SH-SY5Y (cell line): ENCODE results near the gene ARHGEF9.

Experiments used
- GATA2 ChIP-seq: IDR thresholded peaks from 2 replicates; pipeline ENCODE4 v1.6.1; 2011; ENCODE audit warnings: mild to moderate bottlenecking, low read depth, low read length
- GATA3 ChIP-seq: IDR thresholded peaks from 2 replicates; pipeline ENCODE4 v1.6.1; 2011; ENCODE audit warnings: low read depth, mild to moderate bottlenecking, low read length, moderate library complexity

Gene ARHGEF9

GRCh38 chrX:63652086-63652765 is 132.8 kb downstream of the ARHGEF9 start:
- no peak for TF ChIP-seq GATA3
- no peak for TF ChIP-seq GATA2

- TF ChIP-seq GATA2 = no peak
- TF ChIP-seq GATA3 = no peak
These were observed 149.3 kb downstream of the ARHGEF9 start for GRCh38 chrX:63635750-63636149.

- TF ChIP-seq GATA2 = no peak
- TF ChIP-seq GATA3 = no peak
These were observed 171.4 kb downstream of the ARHGEF9 start for GRCh38 chrX:63613531-63614028.

- TF ChIP-seq GATA2 (no peak), GATA3 (no peak)
These were observed 199.1 kb downstream of the ARHGEF9 start for GRCh38 chrX:63585936-63586335.
